VCaP (cell line): ENCODE data around the gene HSPA8.

ENCODE experiments used
- H3K27ac ChIP-seq: fragments of 450-650 bp; 2 replicates; pipeline ENCODE4 v1.5.1; 2017
- TF ChIP-seq, protein P1 (sequence below): fragments of 450-650 bp; conservative IDR thresholded peaks from 2 replicates; pipeline ENCODE4 v1.5.1; 2017; ENCODE audit warnings: mild to moderate bottlenecking, moderate library complexity

HSPA8 gene

DNA sequence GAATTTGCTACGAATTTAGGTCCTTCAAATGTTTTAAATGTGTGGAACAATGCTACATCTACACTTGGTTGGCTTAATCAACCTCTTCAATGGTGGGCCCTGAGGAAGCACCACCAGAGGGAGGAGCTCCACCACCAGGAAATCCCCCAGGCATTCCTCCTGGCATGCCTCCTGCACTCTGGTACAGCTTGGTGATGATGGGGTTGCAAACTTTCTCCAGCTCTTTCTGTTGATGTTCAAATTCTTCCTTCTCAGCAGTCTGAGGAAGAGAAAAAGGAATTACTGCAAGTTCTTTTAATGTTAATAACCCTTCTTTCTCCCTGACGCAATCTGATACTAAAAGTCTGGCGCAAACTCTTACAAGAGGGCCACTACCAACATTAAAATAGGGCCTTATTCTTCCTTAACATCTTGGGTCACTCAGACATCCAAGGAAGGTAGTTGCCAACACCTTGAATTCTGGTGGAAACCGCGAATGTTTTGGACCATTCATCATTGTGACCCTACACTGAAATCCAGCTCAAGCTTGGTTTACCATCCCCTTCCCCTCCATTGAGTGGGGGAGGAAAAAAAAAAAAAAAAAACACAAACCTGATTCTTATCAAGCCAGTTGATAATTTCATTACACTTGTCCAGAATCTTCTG lies 4.2 kb downstream of the HSPA8 start:
- TF ChIP-seq, protein P1, sequence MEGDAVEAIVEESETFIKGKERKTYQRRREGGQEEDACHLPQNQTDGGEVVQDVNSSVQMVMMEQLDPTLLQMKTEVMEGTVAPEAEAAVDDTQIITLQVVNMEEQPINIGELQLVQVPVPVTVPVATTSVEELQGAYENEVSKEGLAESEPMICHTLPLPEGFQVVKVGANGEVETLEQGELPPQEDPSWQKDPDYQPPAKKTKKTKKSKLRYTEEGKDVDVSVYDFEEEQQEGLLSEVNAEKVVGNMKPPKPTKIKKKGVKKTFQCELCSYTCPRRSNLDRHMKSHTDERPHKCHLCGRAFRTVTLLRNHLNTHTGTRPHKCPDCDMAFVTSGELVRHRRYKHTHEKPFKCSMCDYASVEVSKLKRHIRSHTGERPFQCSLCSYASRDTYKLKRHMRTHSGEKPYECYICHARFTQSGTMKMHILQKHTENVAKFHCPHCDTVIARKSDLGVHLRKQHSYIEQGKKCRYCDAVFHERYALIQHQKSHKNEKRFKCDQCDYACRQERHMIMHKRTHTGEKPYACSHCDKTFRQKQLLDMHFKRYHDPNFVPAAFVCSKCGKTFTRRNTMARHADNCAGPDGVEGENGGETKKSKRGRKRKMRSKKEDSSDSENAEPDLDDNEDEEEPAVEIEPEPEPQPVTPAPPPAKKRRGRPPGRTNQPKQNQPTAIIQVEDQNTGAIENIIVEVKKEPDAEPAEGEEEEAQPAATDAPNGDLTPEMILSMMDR: no peak
- peak overlapping the region; percentile 100 for H3K27ac ChIP-seq

DNA sequence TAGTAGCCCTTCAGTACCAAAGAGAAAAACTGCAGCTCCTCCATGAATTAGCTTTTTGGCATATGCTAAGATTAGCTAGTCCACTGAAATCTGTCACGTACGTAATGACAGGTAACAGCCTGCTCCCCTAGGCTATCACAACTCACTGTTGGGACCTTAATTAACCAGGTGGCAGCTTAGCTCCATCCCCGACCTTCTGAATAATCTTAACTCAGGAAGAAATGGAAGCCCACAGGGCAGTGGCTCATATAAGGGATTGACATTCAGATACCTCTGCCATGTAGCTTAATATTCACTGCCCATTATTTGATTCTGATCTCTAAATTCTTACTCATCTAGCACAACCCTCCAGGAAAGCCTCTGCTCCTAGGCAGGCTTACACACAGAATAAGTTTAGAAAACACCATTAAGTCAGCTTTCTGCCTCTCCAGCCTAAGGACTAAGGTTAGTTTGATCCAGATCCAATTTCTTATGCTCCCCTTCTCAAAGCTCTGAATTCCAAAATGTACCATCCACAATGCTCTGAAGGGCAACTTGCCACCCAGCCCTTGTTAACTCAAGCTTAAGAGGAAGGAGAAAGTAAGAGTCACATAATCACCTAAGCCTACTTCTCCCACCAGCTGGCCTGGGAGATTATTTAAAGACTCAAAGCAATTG lies 5.0 kb downstream of the HSPA8 start:
- TF ChIP-seq, protein P1: no peak
- H3K27ac ChIP-seq: peak overlapping the region; percentile 100

DNA sequence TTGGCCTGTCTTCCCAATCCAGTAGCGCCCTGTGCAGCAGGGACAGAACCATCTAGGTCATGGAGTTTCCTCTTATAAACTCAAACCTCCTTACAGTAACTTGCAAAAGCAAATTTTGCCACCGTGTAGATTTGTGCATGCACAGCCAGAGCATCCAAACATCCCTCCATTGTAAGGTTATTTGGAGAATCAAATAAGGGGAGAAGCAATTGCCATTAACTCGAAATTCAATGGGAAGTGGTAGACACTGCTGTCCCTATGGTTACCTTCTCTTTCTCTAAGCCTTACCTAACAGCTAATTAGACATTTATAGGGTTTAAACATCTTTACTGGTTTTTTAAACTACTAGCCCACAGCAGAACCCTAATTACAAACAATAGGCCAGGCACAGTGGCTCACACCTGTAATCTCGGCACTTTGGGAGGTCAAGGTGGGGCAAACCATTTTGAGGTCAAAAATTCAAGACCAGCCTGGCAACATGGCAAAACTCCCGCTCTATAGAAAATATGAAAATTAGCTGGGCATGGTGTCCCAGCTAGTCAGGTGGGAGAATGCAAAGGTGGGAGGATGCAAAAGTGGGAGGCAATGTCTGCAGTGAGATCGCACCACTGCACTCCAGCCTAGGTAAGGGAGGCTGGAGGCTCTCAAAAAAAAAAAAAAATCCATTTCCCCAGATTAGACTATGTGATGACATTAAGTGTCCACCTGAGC lies 6.6 kb downstream of the HSPA8 start:
- TF ChIP-seq, protein P1: no peak
- H3K27ac ChIP-seq: peak overlapping the region; percentile 100; the same call in 1 of the 2 replicates

DNA sequence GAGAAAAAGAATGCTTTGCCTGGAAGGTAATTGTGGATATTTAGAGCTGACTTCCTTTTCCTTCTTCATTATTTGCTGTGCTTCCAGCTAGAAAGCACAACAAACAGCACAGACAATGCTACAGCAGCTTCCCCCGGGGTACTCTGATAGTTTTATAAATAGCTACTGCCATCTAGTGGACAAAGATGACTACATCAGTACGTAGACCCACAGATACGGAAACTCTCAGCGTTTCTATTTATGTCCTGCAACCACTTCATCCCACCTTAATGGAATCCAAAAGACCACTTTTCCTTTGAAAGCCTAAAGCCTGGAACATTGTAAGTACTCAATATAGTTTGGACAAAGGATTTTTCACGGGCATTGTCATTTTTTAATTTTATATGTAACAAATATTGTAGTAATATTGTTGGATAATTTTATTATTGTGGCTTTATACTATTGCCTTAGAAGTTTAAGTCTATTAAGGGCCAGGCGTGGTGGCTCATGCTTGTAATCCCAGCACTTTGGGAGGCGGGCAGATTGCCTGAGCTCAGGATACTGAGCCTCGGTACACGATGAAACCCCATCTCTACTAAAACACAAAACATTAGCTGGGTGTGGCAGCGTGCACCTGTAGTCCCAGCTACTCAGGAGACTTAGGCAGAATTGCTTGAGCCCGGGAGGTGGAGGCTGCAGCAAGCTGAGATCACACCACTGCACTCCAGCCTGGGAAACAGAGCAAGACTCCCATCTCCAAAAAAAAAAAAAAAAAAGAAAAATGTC lies 7.5 kb downstream of the HSPA8 start:
- TF ChIP-seq, protein P1: peak; percentile 81
- H3K27ac ChIP-seq: peak overlapping the region; percentile 100

DNA sequence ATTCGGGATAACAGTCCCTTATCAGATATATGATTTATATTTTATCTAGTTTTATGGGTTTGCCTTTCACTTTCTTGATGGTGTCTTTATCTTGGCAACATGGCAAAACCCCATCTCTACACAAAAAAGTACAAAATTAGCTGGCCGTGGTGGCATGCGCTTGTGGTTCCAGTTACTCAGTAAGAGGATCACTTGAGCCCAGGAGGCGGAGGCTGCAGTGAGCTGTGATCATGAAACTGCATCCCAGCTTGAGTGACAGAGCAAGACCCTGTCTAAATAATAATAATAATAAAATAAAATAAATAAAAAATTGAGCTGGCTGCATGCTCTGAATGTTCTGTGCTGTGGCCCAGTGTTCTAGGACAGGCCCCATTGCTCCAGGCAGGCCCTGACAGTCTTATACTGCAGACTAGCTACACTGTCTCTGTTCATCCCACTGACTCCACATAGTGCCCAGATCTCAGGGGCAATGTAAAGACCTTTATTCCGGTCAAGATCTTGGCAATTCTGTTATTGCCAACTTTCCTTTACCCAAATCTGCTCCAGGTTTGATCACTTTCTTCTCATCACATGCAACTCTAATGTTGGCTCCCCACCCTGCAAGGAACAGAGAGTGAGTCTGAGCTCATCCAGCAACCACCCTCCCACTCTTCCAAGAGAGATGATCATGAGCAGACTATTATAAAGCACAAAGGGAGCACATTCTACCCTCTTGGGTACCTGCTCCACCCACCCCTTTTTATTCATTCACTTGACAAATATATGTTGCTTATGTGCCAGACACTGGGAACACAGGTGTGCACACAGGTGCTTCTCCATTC lies 8.8 kb downstream of the HSPA8 start:
- TF ChIP-seq, protein P1: no peak
- H3K27ac ChIP-seq: peak overlapping the region; percentile 100

DNA sequence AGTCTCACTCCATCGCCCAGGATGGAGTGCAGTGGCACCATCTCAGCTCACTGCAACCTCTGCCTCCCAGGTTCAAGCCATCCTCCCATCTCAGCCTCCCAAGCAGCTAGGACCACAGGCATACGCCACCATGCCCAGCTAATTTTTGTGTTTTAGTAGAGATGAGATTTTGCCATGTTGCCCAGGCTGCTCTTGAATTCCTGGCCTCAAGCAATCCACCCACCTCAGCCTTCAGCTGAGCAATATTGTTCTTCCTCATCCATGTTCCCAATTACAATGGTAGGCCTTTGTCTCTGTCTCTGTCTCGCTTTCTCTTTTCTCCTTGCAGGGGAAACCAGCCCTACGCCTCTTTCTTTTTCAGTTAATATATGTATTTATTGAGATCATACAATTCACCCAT lies 10.3 kb downstream of the HSPA8 start:
- TF ChIP-seq, protein P1: no peak
- no peak overlapping the region; the same call in 1 of the 2 replicates for H3K27ac ChIP-seq
